Mesodermal cell (in vitro differentiated cells): ENCODE data around the gene NXPH4.

Experiments
- H3K27ac ChIP-seq: 2 replicates; pipeline ENCODE4 v1.7.0; 2013; ENCODE audit warnings: mild to moderate bottlenecking, low read depth, low read length, moderate library complexity; ENCODE audit not compliant: severe bottlenecking
- H3K36me3 ChIP-seq: 2 replicates; pipeline ENCODE4 v1.7.1; 2013; ENCODE audit warnings: mild to moderate bottlenecking, low read length, moderate library complexity; ENCODE audit not compliant: control insufficient read depth, insufficient read depth
- H3K4me1 ChIP-seq: one replicate; pipeline ENCODE4 v1.7.1; 2013; ENCODE audit warnings: mild to moderate bottlenecking, low read length; ENCODE audit not compliant: insufficient read depth, control insufficient read depth, poor library complexity, severe bottlenecking
- H3K4me3 ChIP-seq: 2 replicates; pipeline ENCODE4 v1.7.0; 2013; ENCODE audit warnings: low read length, control low read depth, mild to moderate bottlenecking; ENCODE audit not compliant: insufficient read depth, poor library complexity, severe bottlenecking; ENCODE audit errors: extremely low read depth
- H3K9me3 ChIP-seq: 2 replicates; pipeline ENCODE4 v1.7.1; 2013; ENCODE audit warnings: mild to moderate bottlenecking, low read length, moderate library complexity; ENCODE audit not compliant: control insufficient read depth
- WGBS, 2 experiments: methylation state at CpG; one replicate each; pipeline ENCODE4 v1.1.5; 2013; ENCODE audit warnings: missing lambda C conversion rate in 2 of 2; ENCODE audit not compliant: insufficient coverage in 2 of 2; 5-methylcytosine and 5-hydroxymethylcytosine counted together

NXPH4 gene

DNA sequence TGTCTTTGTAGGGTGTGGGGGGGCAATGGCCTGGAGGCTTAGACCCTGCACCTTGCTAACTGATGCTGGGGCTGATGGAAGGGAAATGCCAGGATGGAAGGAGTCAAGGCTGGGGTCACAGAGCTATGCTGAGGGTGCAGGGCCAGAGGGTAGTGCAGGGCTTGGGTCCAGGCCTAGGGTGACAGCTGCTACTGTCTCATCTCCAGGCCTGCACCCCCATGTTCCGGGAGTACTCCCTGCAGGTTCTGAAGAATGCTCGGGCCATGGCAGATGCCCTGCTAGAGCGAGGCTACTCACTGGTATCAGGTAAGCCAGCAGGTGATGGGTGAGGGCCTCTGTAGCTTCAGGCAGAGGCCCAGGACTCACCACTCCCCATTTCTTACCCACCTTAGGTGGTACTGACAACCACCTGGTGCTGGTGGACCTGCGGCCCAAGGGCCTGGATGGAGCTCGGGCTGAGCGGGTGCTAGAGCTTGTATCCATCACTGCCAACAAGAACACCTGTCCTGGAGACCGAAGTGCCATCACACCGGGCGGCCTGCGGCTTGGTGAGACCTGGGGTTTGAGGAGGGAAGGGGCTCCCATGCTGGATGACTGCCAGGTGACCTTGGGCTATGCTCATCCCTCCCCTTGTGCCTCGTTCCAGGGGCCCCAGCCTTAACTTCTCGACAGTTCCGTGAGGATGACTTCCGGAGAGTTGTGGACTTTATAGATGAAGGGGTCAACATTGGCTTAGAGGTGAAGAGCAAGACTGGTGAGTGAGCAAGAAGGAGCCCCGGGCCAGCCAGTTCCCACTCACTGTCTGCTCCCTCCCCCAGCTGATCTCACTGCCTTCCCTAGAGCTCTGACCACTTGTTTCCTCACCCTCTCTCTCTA, 17.0 kb downstream of the NXPH4 start:
- H3K27ac ChIP-seq, result no peak overlapping the region
- H3K9me3 ChIP-seq, result no peaks in the 10 kb centered on the region
- WGBS, 2 experiments, result 96 to 99% methylated on average over 5 to 10 of the region's 15 CpGs
- H3K4me1 ChIP-seq, result peaks cover 19% of the 10 kb centered on the region
- H3K36me3 ChIP-seq, result peaks cover 47% of the 10 kb centered on the region
- H3K4me3 ChIP-seq, result no peak overlapping the region

DNA sequence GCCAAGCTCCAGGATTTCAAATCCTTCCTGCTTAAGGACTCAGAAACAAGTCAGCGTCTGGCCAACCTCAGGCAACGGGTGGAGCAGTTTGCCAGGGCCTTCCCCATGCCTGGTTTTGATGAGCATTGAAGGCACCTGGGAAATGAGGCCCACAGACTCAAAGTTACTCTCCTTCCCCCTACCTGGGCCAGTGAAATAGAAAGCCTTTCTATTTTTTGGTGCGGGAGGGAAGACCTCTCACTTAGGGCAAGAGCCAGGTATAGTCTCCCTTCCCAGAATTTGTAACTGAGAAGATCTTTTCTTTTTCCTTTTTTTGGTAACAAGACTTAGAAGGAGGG, 17.6 kb downstream of the NXPH4 start:
- Histone ChIP-seq H3K27ac (no peak overlapping the region), H3K4me3 (no peak overlapping the region), H3K9me3 (no peaks in the 10 kb centered on the region), H3K4me1 (peaks cover 15% of the 10 kb centered on the region), H3K36me3 (peaks cover 47% of the 10 kb centered on the region)
- 90 to 100% methylated on average over 2 to 3 of the region's 3 CpGs for WGBS, 2 experiments

- WGBS, 2 experiments, result 94 to 96% methylated on average over 6 to 7 of the region's 10 CpGs
- H3K9me3 ChIP-seq, result no peaks in the 10 kb centered on the region
- no peak overlapping the region for H3K4me3 ChIP-seq
- H3K27ac ChIP-seq, result no peak overlapping the region
- peaks cover 15% of the 10 kb centered on the region for H3K4me1 ChIP-seq
- peaks cover 47% of the 10 kb centered on the region for H3K36me3 ChIP-seq
These were observed 18.0 kb downstream of the NXPH4 start for GRCh38 chr12:57234571-57235016.

DNA sequence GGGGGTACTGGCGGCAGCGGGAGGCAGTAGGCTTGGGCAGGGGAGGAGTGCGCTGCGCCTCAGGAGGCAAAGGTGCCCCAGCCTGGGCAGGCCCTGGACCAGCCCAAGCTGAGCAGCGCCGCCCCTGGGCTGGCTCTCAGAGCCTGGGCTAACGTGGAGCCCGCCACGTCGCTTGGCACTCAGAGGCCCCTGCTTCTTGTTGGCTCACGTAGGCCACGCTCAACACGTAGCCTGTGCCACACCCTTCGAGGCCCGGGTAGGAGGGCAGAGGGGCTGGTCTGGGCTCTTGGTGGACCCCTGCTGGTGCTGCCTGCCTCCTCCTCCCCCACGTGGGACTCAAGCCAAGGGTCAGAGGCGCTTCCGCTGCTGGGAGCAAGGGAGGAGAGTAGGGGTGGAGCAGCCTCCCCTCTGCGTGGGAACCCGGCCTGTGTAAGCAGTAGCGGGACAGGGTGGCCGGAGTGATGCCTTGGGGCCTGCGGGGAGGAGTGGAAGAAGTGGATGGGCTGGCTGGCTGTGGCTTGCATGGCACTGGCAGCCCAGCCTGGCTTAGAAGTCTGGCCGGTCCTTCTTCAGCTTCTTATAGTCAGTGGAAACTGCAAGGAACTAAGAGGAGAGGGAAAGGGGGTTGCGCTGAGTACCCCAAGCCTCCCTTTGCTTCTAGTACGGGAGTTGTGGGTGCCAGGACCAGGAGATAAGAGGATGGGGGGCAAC, 18.6 kb downstream of the NXPH4 start:
- Histone ChIP-seq H3K36me3 (peaks cover 47% of the 10 kb centered on the region), H3K4me3 (no peak overlapping the region), H3K9me3 (no peaks in the 10 kb centered on the region), H3K27ac (no peak overlapping the region), H3K4me1 (peaks cover 19% of the 10 kb centered on the region)
- WGBS, 2 experiments, result 77 to 78% methylated on average over 8 to 21 of the region's 26 CpGs

DNA sequence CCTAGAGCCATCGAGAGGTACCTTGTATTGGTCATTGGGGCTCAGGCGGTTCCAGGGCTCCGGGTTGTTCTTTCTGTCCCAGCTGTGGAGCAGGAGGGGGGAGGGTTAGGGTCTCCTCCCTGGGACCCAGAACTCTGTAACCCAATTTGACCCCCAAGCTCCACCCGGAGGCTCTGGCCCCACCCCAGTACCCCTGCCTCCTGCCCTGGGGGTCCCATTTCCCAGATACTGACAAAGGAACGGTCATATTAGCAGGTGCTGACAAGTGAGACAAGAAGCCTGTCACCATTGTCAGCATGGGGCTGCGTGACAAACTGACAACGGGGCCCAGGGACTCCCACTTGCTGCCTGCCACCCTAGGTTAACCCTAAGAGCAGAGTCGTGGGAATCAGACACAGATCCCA, 19.1 kb downstream of the NXPH4 start:
- H3K9me3 ChIP-seq, result no peaks in the 10 kb centered on the region
- 72 to 79% methylated on average over 4 to 6 of the region's 8 CpGs for WGBS, 2 experiments
- H3K36me3 ChIP-seq, result peaks cover 44% of the 10 kb centered on the region
- peaks cover 17% of the 10 kb centered on the region for H3K4me1 ChIP-seq
- no peak overlapping the region for H3K27ac ChIP-seq
- H3K4me3 ChIP-seq, result no peak overlapping the region

DNA sequence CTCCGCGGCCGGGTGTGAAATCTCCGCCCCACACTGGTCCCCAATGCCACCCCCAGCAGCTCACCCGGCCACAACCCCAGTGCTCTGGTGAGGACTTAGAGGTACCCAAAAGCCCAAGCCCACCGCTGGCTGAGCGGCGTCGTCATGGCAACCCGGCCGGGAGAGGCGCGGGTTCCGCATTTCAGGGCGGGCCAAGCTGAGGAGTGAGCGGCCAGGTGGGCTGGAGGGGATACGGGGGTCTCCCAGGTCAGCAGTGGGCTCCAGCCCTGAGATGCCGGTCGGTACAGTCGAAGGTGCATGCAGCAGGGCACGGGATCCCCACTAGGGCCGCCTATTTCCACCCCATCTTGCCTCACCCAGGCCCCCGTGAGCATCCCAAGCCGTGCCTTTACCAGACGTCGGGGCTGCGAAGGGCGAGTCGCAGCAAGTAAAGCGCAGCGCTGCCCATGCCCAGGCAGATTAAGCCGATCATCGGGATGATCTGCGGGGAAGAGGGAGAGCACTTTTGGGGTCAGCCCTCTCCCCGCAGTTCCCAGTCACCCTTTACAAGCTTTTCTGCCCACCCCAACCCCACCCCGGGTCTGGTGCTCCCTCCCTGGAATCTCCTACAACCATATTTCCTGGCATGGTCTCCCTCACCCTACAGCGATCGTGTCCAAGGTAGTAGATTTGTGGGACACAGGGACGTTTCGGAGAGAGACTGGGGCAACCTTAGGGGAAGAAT, 19.8 kb downstream of the NXPH4 start:
- Histone ChIP-seq H3K4me3 (no peak overlapping the region), H3K9me3 (no peaks in the 10 kb centered on the region), H3K36me3 (peaks cover 37% of the 10 kb centered on the region), H3K27ac (no peak overlapping the region), H3K4me1 (peaks cover 12% of the 10 kb centered on the region)
- whole genome bisulfite sequencing, 2 experiments, result 33 to 49% methylated on average over 25 to 35 of the region's 40 CpGs

GRCh38 chr12:57236925-57237595, 20.5 kb downstream of the NXPH4 start:
- Histone ChIP-seq H3K9me3 (no peaks in the 10 kb centered on the region), H3K4me1 (peaks cover 11% of the 10 kb centered on the region)

DNA sequence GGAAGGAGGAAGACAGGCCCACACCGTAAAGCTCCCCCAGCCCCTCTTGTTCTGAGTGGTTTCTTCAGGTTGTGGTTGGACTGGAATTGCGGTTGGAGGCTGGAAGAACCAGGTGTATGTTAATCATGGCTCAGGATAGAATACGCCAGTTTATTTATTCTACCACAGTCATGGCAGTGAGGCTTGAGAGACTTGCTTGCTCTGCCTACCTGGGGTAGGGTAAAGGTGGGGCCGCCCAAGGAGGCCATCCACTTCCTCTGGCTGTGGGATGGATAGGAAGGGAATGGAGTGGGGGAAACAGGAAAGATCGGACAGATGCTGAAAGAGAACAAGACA, 21.0 kb downstream of the NXPH4 start:
- H3K4me1 ChIP-seq, result peaks cover 11% of the 10 kb centered on the region

More at GRCh38 chr12:57236925-57237595, 20.5 kb downstream of the NXPH4 start:
- H3K27ac ChIP-seq, result no peak overlapping the region
- 42 to 53% methylated on average over 6 to 8 of the region's 9 CpGs for WGBS, 2 experiments
- H3K36me3 ChIP-seq, result peaks cover 30% of the 10 kb centered on the region
- no peak overlapping the region for H3K4me3 ChIP-seq

DNA sequence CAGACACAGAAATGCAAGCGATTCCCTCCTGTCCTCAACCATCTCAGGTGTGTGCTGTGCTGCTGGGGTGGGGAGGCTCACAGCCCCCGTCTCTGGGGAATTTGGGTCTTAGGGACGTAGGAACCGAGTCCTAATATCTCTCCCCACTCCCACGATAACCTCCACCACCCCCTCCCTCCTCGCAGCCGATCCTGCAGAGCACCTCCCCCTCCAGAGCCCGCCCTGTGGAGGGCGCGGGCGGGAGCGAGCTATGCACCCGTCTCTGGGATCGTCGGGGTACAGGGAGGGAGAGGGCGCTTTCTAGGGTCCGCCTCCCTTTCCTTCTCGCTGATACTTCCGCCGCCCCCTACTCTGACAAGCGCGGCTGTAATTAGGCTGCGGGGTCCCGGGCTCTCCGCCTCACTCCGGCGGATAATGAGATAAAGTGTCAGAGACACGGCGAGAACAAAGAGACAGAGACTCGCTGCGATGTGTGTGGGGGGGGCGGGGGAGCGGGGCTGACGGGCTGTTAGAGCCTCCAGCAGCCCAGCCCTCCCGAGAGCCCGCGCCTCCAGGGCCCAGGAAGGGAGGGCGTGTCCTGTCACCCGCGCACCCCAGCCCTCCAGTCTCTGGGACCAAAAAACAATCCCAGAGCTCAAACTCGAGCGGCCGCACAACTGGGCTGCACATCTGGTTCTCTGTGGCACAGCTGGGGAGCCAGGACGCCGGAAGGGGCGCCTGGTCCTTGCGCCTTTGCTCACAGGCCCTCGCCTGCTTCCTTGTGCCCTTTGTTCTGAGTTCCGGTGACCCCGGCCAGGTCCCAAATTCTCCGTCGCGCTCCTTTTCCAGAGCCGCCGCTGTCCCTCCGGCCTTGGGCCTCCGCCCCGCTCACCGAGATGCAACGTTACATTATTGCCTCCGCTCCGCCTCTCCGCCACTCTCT, 21.6 kb downstream of the NXPH4 start:
- Histone ChIP-seq H3K36me3 (peaks cover 19% of the 10 kb centered on the region), H3K4me3 (peak overlapping the region; percentile 45), H3K27ac (peak overlapping the region; percentile 36), H3K9me3 (no peaks in the 10 kb centered on the region), H3K4me1 (peaks cover 11% of the 10 kb centered on the region)
- 2 to 3% methylated on average over 30 to 48 of the region's 63 CpGs for WGBS, 2 experiments

More for the DNA sequence above, 21.0 kb downstream of the NXPH4 start:
- H3K9me3 ChIP-seq, result no peaks in the 10 kb centered on the region
- H3K36me3 ChIP-seq, result peaks cover 25% of the 10 kb centered on the region
- no peak overlapping the region for H3K27ac ChIP-seq
- peak overlapping the region; percentile 45 for H3K4me3 ChIP-seq
- WGBS, 2 experiments, result 47 to 67% methylated on average over 3 of the region's 5 CpGs
